H54 (cell line): Measurements from ENCODE around the gene ZNF674.
"Not testable (repeated sequence)": the region's sequence is repeated elsewhere in the genome, so short reads cannot be mapped to it uniquely, and the experiment has no call there.

Experiments
- DNase-seq: peaks from one replicate; pipeline ENCODE4 v3.0.0; 2011; ENCODE audit warnings: low spot score, mixed read lengths; ENCODE audit not compliant: insufficient read length
- FAIRE-seq: peaks from 3 replicates; lab custom pipeline; 2011; peaks lifted over from hg19 to GRCh38; lab: Jason Lieb, UNC
- POLR2A ChIP-seq: IDR thresholded peaks from 2 replicates; pipeline ENCODE4 v1.6.1; 2011; ENCODE audit warnings: low read depth, mild to moderate bottlenecking, low read length

The ZNF674 gene

GRCh38 chrX:46551494-46552128 is 6.4 kb upstream of the ZNF674 start:
- FAIRE-seq (no peak), DNase-seq (no peak)
- no peak for TF ChIP-seq POLR2A

- no peak for DNase-seq
- TF ChIP-seq POLR2A = no peak
- FAIRE-seq = no peak
Measured at GRCh38 chrX:46549914-46550313, 4.7 kb upstream of the ZNF674 start.

GRCh38 chrX:46547857-46548256 is 2.6 kb upstream of the ZNF674 start:
- DNase-seq (no peak), FAIRE-seq (no peak)
- no peak for TF ChIP-seq POLR2A

- DNase-seq, FAIRE-seq: not testable (repeated sequence)
Measured at GRCh38 chrX:46544527-46544926, 694 bp downstream of the ZNF674 start.

GRCh38 chrX:46543441-46543840 is 1.8 kb downstream of the ZNF674 start:
- no peak for TF ChIP-seq POLR2A
- no peak for FAIRE-seq
- DNase-seq = no peak

GRCh38 chrX:46531442-46531841 is 13.8 kb downstream of the ZNF674 start:
- TF ChIP-seq POLR2A = no peak
- FAIRE-seq (no peak), DNase-seq (no peak)

- not testable (repeated sequence) for DNase-seq, FAIRE-seq
Measured at GRCh38 chrX:46530404-46530908, 14.8 kb downstream of the ZNF674 start.

GRCh38 chrX:46529740-46530403 is 15.3 kb downstream of the ZNF674 start:
- DNase-seq, FAIRE-seq: not testable (repeated sequence)

- FAIRE-seq = not testable (repeated sequence)
Measured at GRCh38 chrX:46528640-46529039, 16.6 kb downstream of the ZNF674 start.

GRCh38 chrX:46506076-46506475 is 39.1 kb downstream of the ZNF674 start:
- FAIRE-seq (no peak), DNase-seq (no peak)
- TF ChIP-seq POLR2A = no peak

More at GRCh38 chrX:46528640-46529039, 16.6 kb downstream of the ZNF674 start:
- not testable (repeated sequence) for DNase-seq

GRCh38 chrX:46502848-46503247 is 42.4 kb downstream of the ZNF674 start:
- FAIRE-seq (no peak), DNase-seq (no peak)
- TF ChIP-seq POLR2A = no peak

GRCh38 chrX:46500054-46500453 is 45.2 kb downstream of the ZNF674 start:
- no peak for TF ChIP-seq POLR2A
- FAIRE-seq (no peak), DNase-seq (no peak)

- FAIRE-seq = no peak
- no peak for DNase-seq
- no peak for TF ChIP-seq POLR2A
Measured at GRCh38 chrX:46488712-46489111, 56.5 kb downstream of the ZNF674 start.

GRCh38 chrX:46485897-46486296 is 59.3 kb downstream of the ZNF674 start:
- DNase-seq (no peak), FAIRE-seq (no peak)
- TF ChIP-seq POLR2A = no peak

- not testable (repeated sequence) for FAIRE-seq, DNase-seq
Measured at GRCh38 chrX:46478634-46479033, 66.6 kb downstream of the ZNF674 start.

- TF ChIP-seq POLR2A = no peak
Measured at GRCh38 chrX:46477435-46477834, 67.8 kb downstream of the ZNF674 start.

More at GRCh38 chrX:46477435-46477834, 67.8 kb downstream of the ZNF674 start:
- DNase-seq (no peak), FAIRE-seq (no peak)
